ENCODE results near the gene SLC7A7. TPM values are rescaled to one million over a fixed set of nuclear protein-coding genes. Genes with fewer than 3 reads are reported as not detected.

The SLC7A7 gene
- total and polyA plus RNA-seq, 10 of the 15 experiments (the other 5 are each of a cell fraction or from before 2014, with no cell fraction given): 27.8 to 79.2 (median 50.8) TPM

GRCh38 chr14:22838631-22839041 lies 23.4 kb upstream of the SLC7A7 start (continued):
- TF ChIP-seq, protein P1, sequence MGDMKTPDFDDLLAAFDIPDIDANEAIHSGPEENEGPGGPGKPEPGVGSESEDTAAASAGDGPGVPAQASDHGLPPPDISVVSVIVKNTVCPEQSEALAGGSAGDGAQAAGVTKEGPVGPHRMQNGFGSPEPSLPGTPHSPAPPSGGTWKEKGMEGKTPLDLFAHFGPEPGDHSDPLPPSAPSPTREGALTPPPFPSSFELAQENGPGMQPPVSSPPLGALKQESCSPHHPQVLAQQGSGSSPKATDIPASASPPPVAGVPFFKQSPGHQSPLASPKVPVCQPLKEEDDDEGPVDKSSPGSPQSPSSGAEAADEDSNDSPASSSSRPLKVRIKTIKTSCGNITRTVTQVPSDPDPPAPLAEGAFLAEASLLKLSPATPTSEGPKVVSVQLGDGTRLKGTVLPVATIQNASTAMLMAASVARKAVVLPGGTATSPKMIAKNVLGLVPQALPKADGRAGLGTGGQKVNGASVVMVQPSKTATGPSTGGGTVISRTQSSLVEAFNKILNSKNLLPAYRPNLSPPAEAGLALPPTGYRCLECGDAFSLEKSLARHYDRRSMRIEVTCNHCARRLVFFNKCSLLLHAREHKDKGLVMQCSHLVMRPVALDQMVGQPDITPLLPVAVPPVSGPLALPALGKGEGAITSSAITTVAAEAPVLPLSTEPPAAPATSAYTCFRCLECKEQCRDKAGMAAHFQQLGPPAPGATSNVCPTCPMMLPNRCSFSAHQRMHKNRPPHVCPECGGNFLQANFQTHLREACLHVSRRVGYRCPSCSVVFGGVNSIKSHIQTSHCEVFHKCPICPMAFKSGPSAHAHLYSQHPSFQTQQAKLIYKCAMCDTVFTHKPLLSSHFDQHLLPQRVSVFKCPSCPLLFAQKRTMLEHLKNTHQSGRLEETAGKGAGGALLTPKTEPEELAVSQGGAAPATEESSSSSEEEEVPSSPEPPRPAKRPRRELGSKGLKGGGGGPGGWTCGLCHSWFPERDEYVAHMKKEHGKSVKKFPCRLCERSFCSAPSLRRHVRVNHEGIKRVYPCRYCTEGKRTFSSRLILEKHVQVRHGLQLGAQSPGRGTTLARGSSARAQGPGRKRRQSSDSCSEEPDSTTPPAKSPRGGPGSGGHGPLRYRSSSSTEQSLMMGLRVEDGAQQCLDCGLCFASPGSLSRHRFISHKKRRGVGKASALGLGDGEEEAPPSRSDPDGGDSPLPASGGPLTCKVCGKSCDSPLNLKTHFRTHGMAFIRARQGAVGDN (IDR thresholded peaks at IDR 0.05): no peak
- TF ChIP-seq, protein P2, sequence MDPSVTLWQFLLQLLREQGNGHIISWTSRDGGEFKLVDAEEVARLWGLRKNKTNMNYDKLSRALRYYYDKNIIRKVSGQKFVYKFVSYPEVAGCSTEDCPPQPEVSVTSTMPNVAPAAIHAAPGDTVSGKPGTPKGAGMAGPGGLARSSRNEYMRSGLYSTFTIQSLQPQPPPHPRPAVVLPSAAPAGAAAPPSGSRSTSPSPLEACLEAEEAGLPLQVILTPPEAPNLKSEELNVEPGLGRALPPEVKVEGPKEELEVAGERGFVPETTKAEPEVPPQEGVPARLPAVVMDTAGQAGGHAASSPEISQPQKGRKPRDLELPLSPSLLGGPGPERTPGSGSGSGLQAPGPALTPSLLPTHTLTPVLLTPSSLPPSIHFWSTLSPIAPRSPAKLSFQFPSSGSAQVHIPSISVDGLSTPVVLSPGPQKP (IDR thresholded peaks at IDR 0.05; ENCODE audit: low read depth, low read length): no peak
- no peak for TF ChIP-seq PAX8 (IDR thresholded peaks at IDR 0.05)
- no peak for TF ChIP-seq CREM (IDR thresholded peaks at IDR 0.05; ENCODE audit: low read depth)
- TF ChIP-seq FOXM1 (IDR thresholded peaks at IDR 0.05; ENCODE audit: low read depth, low read length): no peak
- TF ChIP-seq SMAD5 (IDR thresholded peaks at IDR 0.05; ENCODE audit: low read depth): no peak
- TF ChIP-seq, protein P3, sequence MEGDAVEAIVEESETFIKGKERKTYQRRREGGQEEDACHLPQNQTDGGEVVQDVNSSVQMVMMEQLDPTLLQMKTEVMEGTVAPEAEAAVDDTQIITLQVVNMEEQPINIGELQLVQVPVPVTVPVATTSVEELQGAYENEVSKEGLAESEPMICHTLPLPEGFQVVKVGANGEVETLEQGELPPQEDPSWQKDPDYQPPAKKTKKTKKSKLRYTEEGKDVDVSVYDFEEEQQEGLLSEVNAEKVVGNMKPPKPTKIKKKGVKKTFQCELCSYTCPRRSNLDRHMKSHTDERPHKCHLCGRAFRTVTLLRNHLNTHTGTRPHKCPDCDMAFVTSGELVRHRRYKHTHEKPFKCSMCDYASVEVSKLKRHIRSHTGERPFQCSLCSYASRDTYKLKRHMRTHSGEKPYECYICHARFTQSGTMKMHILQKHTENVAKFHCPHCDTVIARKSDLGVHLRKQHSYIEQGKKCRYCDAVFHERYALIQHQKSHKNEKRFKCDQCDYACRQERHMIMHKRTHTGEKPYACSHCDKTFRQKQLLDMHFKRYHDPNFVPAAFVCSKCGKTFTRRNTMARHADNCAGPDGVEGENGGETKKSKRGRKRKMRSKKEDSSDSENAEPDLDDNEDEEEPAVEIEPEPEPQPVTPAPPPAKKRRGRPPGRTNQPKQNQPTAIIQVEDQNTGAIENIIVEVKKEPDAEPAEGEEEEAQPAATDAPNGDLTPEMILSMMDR (IDR thresholded peaks at IDR 0.05 in 2 of 3, conservative IDR thresholded peaks at IDR 0.05 in 1 of 3; ENCODE audit: control insufficient read depth in 2 of 3, extremely low read depth in 1 of 3, insufficient read depth in 1 of 3, low read depth in 3 of 3, low read length in 3 of 3): no peak
- TF ChIP-seq CBX3 (IDR thresholded peaks at IDR 0.05; ENCODE audit: borderline replicate concordance, low read depth): no peak
- no peak for TF ChIP-seq DPF2 (IDR thresholded peaks at IDR 0.05)
- TF ChIP-seq NFXL1 (IDR thresholded peaks at IDR 0.05; ENCODE audit: borderline replicate concordance): no peak
- TF ChIP-seq, protein P4, sequence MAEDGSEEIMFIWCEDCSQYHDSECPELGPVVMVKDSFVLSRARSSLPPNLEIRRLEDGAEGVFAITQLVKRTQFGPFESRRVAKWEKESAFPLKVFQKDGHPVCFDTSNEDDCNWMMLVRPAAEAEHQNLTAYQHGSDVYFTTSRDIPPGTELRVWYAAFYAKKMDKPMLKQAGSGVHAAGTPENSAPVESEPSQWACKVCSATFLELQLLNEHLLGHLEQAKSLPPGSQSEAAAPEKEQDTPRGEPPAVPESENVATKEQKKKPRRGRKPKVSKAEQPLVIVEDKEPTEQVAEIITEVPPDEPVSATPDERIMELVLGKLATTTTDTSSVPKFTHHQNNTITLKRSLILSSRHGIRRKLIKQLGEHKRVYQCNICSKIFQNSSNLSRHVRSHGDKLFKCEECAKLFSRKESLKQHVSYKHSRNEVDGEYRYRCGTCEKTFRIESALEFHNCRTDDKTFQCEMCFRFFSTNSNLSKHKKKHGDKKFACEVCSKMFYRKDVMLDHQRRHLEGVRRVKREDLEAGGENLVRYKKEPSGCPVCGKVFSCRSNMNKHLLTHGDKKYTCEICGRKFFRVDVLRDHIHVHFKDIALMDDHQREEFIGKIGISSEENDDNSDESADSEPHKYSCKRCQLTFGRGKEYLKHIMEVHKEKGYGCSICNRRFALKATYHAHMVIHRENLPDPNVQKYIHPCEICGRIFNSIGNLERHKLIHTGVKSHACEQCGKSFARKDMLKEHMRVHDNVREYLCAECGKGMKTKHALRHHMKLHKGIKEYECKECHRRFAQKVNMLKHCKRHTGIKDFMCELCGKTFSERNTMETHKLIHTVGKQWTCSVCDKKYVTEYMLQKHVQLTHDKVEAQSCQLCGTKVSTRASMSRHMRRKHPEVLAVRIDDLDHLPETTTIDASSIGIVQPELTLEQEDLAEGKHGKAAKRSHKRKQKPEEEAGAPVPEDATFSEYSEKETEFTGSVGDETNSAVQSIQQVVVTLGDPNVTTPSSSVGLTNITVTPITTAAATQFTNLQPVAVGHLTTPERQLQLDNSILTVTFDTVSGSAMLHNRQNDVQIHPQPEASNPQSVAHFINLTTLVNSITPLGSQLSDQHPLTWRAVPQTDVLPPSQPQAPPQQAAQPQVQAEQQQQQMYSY (CRISPR knock-in tag; IDR thresholded peaks at IDR 0.05): no peak
- TF ChIP-seq CHD2 (IDR thresholded peaks at IDR 0.05; ENCODE audit: borderline replicate concordance, low read depth, low read length): no peak
- TF ChIP-seq IKZF1 (conservative IDR thresholded peaks at IDR 0.05): no peak

Measured in GM12878 (cell line).